ENCODE data around the gene COL23A1.

Gene COL23A1

DNA sequence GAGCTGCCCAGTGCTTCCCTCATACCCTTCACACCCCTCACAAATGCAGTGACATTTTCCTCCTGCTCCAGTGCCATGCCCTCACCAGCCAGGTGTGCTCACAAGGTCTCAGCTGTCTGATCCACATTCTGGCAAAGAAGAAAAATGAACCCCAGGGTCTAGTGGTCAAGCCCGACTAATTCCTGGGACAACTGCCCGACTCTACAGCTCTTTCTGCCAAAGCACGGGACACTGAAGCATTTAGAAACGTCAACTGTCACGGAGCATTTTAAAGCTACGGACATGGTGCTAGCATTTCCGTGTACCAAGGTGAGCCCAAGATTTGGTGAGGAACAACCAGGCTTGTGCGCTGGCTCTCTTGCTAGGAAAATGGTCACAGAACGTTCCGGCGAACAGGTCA lies 300.8 kb downstream of the COL23A1 start:
- no peak for DNase-seq

- DNase-seq, result no peak
Observed at GRCh38 chr5:178288401-178289368, 301.5 kb downstream of the COL23A1 start.

- DNase-seq, result no peak
Observed at GRCh38 chr5:178287791-178288105, 302.4 kb downstream of the COL23A1 start.

DNA sequence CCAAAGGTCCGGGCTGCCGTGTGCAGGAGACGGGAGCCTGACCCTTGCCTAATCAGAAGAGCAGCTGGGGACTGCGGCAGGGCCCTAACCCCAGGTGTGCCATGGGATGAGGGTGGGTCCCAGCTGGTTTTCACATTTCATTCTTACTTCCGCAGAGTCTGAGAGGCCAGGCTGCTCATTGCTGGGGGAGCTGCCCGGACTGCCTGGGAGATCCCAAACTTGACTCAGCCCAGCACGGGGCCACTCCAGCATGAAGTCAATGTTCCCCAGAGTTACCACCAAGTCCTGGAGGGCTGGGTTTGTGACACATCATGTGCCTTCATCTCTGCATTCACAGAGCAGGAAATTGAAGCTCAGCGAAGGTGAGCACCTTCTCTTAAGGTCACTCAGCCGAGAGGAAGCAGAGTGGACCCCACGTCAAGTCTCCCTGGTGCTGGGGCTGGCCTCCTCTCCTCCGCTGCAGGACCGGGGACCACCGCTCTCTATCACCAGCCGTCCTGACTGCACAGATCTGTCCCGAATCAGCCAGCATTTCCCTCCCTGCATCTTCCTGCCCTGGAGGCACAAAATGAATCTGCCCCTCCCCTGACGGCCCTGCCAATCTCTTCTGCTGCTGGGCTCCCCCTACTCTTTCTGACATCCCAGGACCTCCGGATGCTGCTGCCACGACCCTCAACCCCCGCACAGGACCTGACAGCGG lies 303.0 kb downstream of the COL23A1 start:
- DNase-seq, result no peak

GRCh38 chr5:178286226-178287090 lies 303.7 kb downstream of the COL23A1 start:
- no peak for DNase-seq

DNA sequence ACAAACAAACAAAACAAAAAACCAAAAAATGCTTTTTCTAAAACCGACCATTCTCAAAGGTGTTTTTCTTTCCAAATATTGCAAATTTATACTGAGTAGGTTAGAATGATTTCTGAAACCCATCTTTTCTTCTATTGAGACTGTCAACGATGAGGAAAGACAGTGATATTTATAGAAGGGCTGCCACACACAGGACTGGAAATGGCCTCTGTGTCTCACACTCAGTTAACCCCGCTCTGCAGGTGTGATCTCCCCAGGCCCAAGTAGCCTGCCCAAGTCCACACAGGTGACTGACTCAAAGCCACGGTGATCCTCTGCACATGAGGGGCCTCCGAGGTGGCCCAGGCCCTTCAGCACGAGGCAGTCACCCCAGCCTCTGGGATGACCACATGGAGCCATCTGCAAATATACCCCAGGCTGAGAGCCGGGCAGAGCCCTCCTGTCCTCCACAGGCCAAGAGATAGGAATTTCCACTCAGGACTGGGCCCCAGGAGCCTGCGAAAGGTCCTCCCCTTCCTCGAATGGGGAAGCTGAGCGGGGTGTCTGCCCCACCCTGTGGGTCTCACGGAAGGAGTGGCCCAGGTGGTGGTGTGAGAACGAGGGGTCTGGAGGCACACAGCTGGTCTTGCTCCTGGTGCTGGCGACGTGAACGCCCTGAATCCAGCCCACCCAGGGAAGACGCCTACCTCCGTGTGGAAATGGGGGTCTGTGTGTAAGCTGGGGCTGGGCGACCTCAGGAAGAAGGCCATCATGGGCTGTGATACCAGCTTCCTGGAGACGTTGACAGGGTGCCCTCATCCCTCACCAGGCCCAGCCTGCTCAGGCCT lies 304.6 kb downstream of the COL23A1 start:
- DNase-seq, result no peak

DNA sequence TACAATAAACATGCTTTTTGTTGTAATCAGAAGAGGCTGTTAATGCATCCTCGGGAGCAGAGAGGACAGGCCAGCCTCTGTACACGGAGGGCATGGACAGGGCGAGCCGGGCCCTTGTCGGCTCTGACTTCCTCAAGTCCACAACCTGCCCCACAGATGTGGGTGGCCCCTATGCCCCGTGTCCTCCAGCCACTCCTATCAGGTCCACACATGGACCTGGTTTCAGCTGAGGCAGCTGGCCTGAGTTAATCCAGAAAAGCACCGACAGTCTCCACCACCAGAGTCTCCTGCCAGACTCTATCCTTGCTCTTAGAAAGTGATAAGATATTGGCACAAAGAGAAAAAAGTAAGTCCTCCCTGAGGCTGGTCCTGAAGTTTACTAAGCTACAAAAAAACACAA lies 305.2 kb downstream of the COL23A1 start:
- no peak for DNase-seq

GRCh38 chr5:178284093-178284675 lies 306.0 kb downstream of the COL23A1 start:
- DNase-seq, result no peak

DNA sequence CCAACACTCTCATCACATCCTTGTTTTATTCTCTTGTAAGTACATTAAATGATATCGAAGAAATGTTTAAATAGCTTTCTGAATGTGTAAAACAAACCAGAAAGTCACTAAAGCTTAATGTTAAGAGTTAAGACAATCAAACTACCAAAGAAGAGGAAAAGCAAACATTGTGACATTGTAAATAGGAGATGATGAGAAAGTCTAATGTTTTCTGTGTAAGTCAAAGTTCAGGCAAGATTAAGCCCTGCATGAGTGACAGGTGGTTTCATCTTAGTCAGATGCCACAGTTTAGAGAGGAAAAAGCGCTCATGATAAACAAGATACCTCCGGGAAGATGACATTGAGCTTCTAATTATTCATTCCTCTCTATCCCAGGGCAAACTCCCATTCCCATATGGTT lies 306.7 kb downstream of the COL23A1 start:
- no peak for DNase-seq

DNA sequence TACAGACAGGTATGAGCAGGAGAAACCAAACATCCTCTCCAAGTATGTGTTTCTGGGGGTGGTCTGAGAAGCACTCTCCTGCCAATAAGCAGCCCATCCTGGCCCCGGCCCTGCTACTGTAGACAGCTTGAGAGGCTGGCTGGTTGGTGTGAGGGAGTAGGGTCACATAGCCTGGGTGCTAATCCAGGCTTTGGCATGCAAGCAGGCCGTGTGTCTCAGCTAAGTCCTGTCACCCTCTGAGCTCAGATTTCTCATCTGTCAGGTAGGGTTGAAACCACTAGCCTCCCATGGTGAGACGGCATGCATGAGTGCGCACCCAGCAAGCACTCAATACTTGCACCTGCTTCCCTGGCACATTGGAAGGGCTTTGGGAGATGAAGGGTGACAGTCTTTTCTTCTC lies 307.8 kb downstream of the COL23A1 start:
- no peak for DNase-seq

DNA sequence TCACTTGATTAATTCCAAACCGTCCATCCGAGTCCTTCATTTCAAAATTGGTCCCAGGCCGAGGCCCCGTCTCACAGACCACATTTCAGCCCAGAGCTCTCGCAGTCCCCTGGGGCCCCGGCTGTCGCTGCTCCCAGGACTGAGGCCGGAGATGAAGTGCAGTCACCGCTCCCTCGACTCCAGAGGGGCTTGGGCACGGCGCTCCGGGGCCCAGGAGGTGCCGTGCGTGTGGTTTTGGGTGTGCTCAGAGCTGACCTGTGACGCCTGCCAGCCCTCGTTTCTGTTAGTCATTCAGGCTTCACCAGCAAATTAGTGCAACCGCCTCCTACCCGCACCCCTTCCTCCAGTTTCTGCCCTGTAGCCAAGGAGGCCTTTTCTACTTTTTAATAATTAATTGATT lies 308.9 kb downstream of the COL23A1 start:
- no peak for DNase-seq

DNA sequence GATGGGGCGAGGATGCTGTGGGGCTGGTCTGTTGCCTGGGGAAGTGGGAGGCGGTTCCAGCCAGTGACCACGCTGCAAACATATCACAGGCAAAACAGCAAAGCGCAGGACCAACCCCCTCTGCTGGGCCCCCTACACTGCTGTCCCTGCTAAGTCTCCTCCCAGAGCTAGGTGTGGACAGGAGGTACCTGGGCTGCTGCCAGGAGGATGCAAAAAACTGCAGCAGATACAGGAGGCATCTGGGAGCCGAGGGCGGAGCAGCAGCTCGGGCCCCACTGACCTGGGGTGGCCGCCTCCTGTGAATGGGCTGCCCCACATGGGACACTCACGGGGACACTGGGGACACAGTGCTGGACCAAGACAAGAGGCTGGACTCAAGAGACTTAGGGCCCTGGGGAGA lies 309.6 kb downstream of the COL23A1 start:
- no peak for DNase-seq

- no peak for DNase-seq
Observed at GRCh38 chr5:178279723-178280438, 310.3 kb downstream of the COL23A1 start.

- DNase-seq, result no peak
Observed at GRCh38 chr5:178279026-178279722, 311.0 kb downstream of the COL23A1 start.

DNA sequence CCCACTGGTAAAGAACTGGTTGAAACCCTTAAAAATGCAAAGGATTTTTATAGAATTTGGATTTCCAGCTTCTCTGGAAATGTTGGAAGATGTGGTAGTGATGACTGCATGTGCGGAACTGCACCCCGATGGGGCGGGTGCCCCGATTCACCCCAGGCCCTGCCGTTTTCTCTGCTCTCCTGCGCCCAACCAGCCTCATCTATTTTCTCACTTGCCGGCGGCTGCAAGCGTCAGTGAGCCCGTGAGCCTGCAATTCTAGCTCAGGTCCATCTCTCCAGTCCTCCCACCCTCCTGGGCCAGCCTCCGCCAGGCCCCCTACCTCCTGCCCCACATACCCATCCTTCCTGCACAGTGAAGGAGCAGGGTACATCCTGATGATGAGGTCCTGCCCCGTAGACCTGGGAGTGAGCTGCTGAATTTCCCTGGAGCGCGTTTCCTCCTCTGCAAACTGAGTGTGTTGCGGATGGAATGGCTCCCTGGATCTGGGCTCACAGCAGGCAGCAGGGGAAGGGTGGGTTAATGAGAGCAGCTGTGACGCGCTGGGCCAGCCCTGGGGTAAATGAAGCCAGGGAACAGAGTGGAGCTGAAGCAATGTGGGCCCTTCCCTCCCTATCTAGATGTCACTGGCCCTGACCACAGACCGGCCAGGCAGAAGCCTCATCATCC lies 311.7 kb downstream of the COL23A1 start:
- no peak for DNase-seq

GRCh38 chr5:178277866-178278265 lies 312.3 kb downstream of the COL23A1 start:
- no peak for DNase-seq

- DNase-seq, result no peak
Observed at GRCh38 chr5:178277346-178277745, 312.8 kb downstream of the COL23A1 start.

DNA sequence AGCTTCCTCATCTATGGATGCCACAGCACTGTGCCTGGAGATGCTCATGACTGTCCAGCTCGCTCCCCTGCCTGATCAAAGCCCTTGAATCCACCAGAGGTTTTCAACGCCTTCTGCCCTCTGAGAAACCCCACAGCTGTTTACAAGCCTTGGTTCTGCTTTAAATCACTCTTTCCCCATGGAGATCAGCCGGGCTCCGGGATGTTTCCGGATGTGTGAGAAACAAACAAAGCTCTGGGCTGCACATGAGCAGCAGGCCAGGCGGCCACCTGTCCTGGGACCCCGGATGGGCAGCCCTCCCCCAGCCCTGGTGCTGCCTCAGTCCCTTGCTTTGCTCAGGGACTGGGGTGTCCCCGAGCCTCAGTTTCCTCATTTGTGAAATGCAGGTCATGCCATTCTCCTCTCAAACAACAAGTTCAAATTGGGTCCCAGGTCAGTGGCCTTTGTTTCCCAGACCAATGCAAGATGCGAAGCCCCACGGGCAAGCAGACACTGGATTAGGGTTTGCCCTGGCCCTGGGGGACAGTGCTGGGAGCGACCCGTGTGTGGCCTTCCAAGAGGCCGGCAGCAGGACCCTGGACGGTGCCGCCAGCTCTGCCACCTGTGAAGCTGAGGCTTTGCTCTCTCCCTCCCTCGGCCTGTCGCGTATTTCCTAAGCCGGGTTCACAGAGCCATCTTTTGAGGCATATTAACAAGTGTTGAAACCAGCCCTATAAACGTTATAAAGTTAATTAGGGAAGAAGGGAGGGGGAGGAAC lies 315.2 kb downstream of the COL23A1 start:
- DNase-seq, result no peak
